Uterus (tissue), 2 donors: Measurements from ENCODE around the gene CHST4.

Experiments
- POLR2A ChIP-seq, 2 donors: fragments of 450-650 bp; IDR thresholded peaks; one replicate each; pipeline ENCODE4 v1.6.1; 2016; ENCODE audit warnings: antibody characterized with exemption in 2 of 2, mild to moderate bottlenecking in 1 of 2, moderate library complexity in 1 of 2
- TF ChIP-seq, protein P1 (sequence below), 4 experiments: fragments of 200-600 bp in 2 of 4; fragments of 450-650 bp in 2 of 4; sonication (generic) in 2 of 4; IDR thresholded peaks; one replicate each; pipeline ENCODE4 v1.5.1; 2016 to 2019; ENCODE audit warnings: antibody characterized with exemption in 4 of 4, mild to moderate bottlenecking in 2 of 4, moderate library complexity in 1 of 4

DNA sequence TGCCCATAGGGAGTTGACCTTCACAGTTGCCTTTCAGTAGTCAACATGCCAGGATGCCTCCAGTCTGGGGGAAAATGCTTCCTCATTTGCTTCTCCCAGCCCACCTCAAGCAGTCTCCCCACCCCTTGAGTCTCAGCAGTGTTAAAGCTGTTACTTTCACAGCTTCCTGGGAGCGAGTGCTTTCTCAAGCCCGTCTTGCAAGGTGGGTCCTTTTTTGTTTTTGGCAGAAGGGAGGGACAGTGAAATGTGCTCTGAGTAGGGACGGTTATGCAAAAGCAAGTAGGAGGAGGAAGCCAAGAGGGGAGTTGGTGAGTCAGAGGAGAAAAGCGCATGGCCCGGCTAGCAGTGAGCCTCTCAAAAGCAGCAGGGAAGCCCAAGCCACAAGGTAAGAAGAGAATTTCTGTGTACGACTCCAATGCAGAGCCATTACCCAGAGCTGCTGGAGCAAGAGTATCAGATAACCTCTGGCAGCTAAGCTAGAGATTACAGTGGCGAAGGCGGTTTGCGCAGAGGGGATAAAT, at the start of gene CHST4:
- TF ChIP-seq, protein P1, sequence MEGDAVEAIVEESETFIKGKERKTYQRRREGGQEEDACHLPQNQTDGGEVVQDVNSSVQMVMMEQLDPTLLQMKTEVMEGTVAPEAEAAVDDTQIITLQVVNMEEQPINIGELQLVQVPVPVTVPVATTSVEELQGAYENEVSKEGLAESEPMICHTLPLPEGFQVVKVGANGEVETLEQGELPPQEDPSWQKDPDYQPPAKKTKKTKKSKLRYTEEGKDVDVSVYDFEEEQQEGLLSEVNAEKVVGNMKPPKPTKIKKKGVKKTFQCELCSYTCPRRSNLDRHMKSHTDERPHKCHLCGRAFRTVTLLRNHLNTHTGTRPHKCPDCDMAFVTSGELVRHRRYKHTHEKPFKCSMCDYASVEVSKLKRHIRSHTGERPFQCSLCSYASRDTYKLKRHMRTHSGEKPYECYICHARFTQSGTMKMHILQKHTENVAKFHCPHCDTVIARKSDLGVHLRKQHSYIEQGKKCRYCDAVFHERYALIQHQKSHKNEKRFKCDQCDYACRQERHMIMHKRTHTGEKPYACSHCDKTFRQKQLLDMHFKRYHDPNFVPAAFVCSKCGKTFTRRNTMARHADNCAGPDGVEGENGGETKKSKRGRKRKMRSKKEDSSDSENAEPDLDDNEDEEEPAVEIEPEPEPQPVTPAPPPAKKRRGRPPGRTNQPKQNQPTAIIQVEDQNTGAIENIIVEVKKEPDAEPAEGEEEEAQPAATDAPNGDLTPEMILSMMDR (IDR thresholded peaks at IDR 0.05) = no peak
- no peak for TF ChIP-seq POLR2A (IDR thresholded peaks at IDR 0.05)
